Karpas-422 (cell line): Measurements from ENCODE around the gene FREY1. TPM values are rescaled to one million over a fixed set of nuclear protein-coding genes. Genes with fewer than 3 reads are reported as not detected.

Source experiments
- DNase-seq: peaks from one replicate; pipeline ENCODE4 v3.0.0-alpha.2; 2015
- H2AFZ ChIP-seq: fragments of 200-600 bp; sonication (generic); 2 replicates; pipeline ENCODE4 v1.6.1; 2014; ENCODE audit warnings: antibody characterized with exemption, low read length, mixed read lengths
- H3K27ac ChIP-seq: fragments of 200-600 bp; sonication (generic); 2 replicates; pipeline ENCODE4 v1.5.1; 2014; ENCODE audit warnings: mild to moderate bottlenecking, low read length, moderate library complexity
- H3K27me3 ChIP-seq: fragments of 200-600 bp; sonication (generic); 2 replicates; pipeline ENCODE4 v1.6.1; 2014; ENCODE audit warnings: low read length, mixed read lengths
- H3K36me3 ChIP-seq: fragments of 200-600 bp; sonication (generic); 2 replicates; pipeline ENCODE4 v1.6.1; 2014; ENCODE audit warnings: low read length, mixed read lengths; ENCODE audit not compliant: insufficient read depth
- H3K4me1 ChIP-seq: fragments of 200-600 bp; sonication (generic); 2 replicates; pipeline ENCODE4 v1.6.1; 2014; ENCODE audit warnings: mild to moderate bottlenecking, low read length, mixed read lengths
- H3K4me2 ChIP-seq: fragments of 200-600 bp; sonication (generic); 2 replicates; pipeline ENCODE4 v1.6.1; 2014; ENCODE audit warnings: low read length, low read depth, mild to moderate bottlenecking; ENCODE audit not compliant: poor library complexity, severe bottlenecking
- H3K4me3 ChIP-seq: fragments of 200-600 bp; sonication (generic); 2 replicates; pipeline ENCODE4 v1.5.1; 2014; ENCODE audit warnings: mild to moderate bottlenecking, antibody characterized with exemption, low read length, mixed read lengths
- H3K79me2 ChIP-seq: fragments of 200-600 bp; sonication (generic); 2 replicates; pipeline ENCODE4 v1.6.1; 2014; ENCODE audit warnings: mild to moderate bottlenecking, low read length, mixed read lengths
- H3K9ac ChIP-seq: fragments of 200-600 bp; sonication (generic); 2 replicates; pipeline ENCODE4 v1.6.0; 2014; ENCODE audit warnings: low read length
- H3K9me2 ChIP-seq: fragments of 200-600 bp; sonication (generic), shearing (Covaris generic); replicated peaks from 2 replicates; pipeline ENCODE4 v1.6.0; 2014; ENCODE audit warnings: mild to moderate bottlenecking, low read length, moderate library complexity; ENCODE audit not compliant: insufficient read depth
- H3K9me3 ChIP-seq: fragments of 300-700, 200-600 bp; sonication (generic); 2 replicates; pipeline ENCODE4 v1.6.1; 2014; ENCODE audit warnings: low read length, mixed read lengths
- H4K20me1 ChIP-seq: fragments of 200-600 bp; sonication (generic); 2 replicates; pipeline ENCODE4 v1.6.1; 2014; ENCODE audit warnings: mild to moderate bottlenecking, antibody characterized with exemption, low read length, low read depth; ENCODE audit not compliant: insufficient read depth
- total RNA-seq: library from RNA; depleted of rRNA; stranded (reverse); fragments of >200 nt; shearing (Covaris generic); gene quantifications from 2 replicates; pipeline ENCODE4 v1.2.3, GENCODE V29; 2014; ENCODE audit warnings: low replicate concordance

FREY1 gene
- total RNA-seq, 1 experiment from 2014 or later = 2.3 TPM

DNA sequence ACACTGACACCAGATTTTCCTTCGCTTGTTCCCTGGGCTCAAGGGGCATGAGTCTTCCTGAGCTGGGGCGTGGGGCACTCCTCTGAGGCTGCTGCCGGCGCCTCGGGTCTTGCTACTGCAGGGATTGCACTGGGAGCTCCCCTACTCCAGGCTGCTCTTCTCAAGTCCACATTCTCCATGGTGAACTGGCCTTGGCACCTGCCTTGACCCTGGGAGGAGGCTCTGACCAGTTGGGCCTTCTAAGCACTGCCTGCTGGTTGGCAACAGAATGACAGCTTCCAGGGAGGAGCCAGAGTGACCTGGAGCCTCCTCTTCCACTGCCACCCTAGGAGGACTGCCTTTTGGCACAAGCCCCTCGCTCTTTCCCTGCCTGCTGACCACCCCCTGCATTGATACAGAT, 9.5 kb downstream of the FREY1 start:
- Histone ChIP-seq H3K9me2 (no peaks in the 10 kb centered on the region), H3K27ac (no peak overlapping the region), H3K9ac (no peak overlapping the region), H3K9me3 (no peaks in the 10 kb centered on the region), H3K4me3 (no peak overlapping the region), H3K27me3 (no peaks in the 10 kb centered on the region), H4K20me1 (no peaks in the 10 kb centered on the region), H3K79me2 (no peaks in the 10 kb centered on the region), H2AFZ (no peak overlapping the region), H3K4me1 (no peaks in the 10 kb centered on the region), H3K4me2 (no peak overlapping the region), H3K36me3 (no peaks in the 10 kb centered on the region)
- DNase-seq = no peak

- no peaks in the 10 kb centered on the region for H3K79me2 ChIP-seq
- no peak overlapping the region for H3K4me2 ChIP-seq
- H3K4me3 ChIP-seq = no peak overlapping the region
- H4K20me1 ChIP-seq = no peaks in the 10 kb centered on the region
- H3K27me3 ChIP-seq = no peaks in the 10 kb centered on the region
- no peaks in the 10 kb centered on the region for H3K4me1 ChIP-seq
- H3K9ac ChIP-seq = no peak overlapping the region
- no peak overlapping the region for H3K27ac ChIP-seq
- no peak overlapping the region for H2AFZ ChIP-seq
- DNase-seq = no peak
- H3K9me2 ChIP-seq = no peaks in the 10 kb centered on the region
- H3K9me3 ChIP-seq = no peaks in the 10 kb centered on the region
- no peaks in the 10 kb centered on the region for H3K36me3 ChIP-seq
These were observed 10.6 kb downstream of the FREY1 start for GRCh38 chr11:45896422-45896984.

DNA sequence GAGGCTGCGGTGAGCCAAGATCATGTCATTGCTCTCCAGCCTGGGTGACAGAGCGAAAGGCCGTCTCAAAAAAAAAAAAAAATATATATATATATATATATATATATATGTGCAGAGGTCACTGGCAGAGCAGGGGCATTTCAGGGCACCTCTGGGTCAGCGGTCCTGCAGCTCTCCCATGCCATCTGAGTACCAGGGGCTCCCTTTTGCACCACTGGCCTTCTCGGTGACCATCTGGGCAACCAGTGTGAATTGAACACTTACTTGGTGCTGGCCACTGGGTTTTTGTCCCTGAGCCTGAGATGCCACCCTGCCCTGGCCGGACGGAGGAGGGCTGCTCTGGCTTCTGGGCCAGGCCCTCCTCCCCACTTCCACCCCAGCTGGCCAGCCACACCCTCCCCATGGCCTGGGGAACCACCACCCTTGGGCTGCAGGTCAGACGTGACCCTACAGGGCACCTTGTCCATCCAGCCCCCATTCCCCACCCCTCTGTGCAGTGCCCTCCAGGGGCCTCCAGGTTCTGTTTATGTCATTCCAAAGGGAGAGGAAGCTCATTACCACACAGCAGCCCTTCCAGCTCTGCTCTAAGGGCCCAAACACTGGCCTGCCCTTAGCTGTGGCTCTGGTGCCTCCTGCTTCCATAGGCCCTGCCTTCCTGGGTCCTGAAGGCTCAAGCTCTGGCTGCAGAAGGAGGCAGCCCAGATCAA, 11.4 kb downstream of the FREY1 start:
- Histone ChIP-seq H3K36me3 (no peaks in the 10 kb centered on the region), H3K4me1 (no peaks in the 10 kb centered on the region), H3K9me3 (no peaks in the 10 kb centered on the region), H2AFZ (no peak overlapping the region), H3K27me3 (no peaks in the 10 kb centered on the region), H4K20me1 (no peaks in the 10 kb centered on the region), H3K27ac (no peak overlapping the region), H3K4me3 (no peak overlapping the region), H3K79me2 (no peaks in the 10 kb centered on the region), H3K9me2 (no peaks in the 10 kb centered on the region), H3K9ac (no peak overlapping the region), H3K4me2 (no peak overlapping the region)
- no peak for DNase-seq

DNA sequence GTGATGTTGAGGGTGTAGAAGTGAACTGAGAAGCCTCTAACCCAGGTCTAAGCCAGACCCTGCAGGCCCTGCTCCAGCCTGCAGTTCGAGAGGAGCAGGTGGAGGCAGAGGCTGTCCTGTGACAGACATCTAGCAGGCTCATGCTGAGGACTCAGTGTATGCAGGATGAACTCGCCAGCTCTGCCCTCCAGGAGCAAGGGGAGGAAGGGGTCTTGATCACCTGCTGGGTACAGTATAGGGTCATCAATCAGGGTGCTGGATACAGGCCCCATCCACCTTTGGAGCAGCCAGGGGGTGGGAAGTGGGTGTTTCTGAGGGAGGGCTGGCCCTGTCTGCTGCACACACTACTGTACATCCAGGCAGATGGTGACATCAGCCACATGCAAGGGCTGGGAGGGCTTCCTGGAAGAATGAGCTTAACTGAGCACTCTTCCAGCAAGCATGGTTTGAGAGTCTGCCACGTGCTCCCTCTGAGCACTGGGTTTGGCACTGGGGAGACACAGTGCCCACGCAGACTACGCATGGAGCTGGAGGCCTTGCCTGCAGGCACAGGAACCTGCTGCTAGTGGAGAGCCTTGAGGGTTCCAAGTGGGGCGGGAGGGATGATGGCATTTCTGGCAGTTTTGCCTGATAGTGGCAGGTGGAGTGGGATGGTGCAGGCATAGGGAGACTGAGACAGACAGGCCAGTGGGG, 12.4 kb downstream of the FREY1 start:
- Histone ChIP-seq H3K4me1 (no peaks in the 10 kb centered on the region), H4K20me1 (no peaks in the 10 kb centered on the region), H3K4me2 (no peak overlapping the region), H3K27ac (no peak overlapping the region), H2AFZ (no peak overlapping the region), H3K27me3 (no peaks in the 10 kb centered on the region), H3K9ac (no peak overlapping the region), H3K4me3 (no peak overlapping the region), H3K79me2 (no peaks in the 10 kb centered on the region), H3K36me3 (no peaks in the 10 kb centered on the region), H3K9me2 (no peaks in the 10 kb centered on the region), H3K9me3 (no peaks in the 10 kb centered on the region)
- DNase-seq = no peak

GRCh38 chr11:45892856-45893255, 14.2 kb downstream of the FREY1 start:
- no peaks in the 10 kb centered on the region for H3K4me1 ChIP-seq
- no peaks in the 10 kb centered on the region for H3K9me2 ChIP-seq
- no peak overlapping the region for H3K4me3 ChIP-seq
- H3K9ac ChIP-seq = no peak overlapping the region
- no peak overlapping the region for H3K4me2 ChIP-seq
- DNase-seq = no peak
- no peaks in the 10 kb centered on the region for H3K79me2 ChIP-seq
- no peak overlapping the region for H2AFZ ChIP-seq
- H3K36me3 ChIP-seq = no peaks in the 10 kb centered on the region
- no peaks in the 10 kb centered on the region for H4K20me1 ChIP-seq
- H3K9me3 ChIP-seq = no peaks in the 10 kb centered on the region
- no peaks in the 10 kb centered on the region for H3K27me3 ChIP-seq
- no peak overlapping the region for H3K27ac ChIP-seq

DNA sequence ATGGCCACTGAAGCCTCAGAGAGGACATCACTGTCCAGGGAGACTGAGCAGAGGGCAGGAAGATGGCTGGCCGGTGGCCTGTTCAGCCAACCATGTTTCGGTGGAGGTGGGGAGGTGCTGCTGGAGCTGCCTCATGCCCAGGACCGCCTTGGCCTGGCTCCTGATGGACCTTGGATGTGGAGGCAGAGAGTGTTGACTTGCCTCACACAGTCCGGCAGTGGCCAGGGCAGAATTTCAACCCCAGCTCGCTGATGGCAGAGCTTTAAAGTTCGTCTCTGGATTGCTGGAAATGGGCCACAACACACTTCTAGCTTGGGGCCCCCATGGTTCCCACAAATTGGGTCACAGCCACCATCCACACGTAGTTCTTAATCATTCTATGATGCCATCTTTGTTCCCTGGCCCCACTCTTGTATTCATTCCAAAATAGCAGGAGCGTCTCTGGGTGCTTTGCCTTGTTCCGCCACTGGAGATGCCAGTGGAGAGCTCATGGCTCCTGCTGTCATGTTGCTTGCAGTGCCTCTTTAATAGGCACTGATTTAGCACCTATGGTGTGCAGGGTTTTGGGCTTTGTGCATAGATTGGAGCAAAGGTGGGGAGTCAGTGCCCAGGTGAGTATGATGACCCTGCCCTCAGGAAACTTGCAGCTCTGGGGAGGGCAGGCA, 16.1 kb downstream of the FREY1 start:
- Histone ChIP-seq H3K4me1 (peaks cover 4% of the 10 kb centered on the region), H3K4me3 (no peak overlapping the region)

DNA sequence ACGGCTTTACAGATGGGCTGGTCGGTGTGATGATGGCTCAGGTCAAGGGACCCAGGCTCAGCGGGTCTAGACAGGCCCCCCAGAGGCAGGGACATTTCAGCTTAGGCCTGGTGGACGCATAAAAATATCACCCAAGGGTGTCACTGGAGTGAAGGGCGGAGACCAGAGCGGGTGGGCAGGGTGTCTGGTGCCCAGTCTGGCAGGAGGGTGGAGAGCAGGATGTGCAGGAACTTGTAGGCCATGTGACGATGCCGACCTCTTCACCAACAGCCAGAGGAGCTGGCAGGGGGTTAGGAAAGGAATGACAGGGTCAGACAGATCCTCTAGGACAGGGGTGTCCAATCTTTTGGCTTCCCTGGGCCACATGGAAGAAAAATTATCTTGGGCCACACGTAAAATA, 17.1 kb downstream of the FREY1 start:
- H3K4me2 ChIP-seq = no peak overlapping the region
- H2AFZ ChIP-seq = no peak overlapping the region
- H3K4me3 ChIP-seq = no peak overlapping the region
- H3K27me3 ChIP-seq = no peaks in the 10 kb centered on the region
- H3K9me2 ChIP-seq = no peaks in the 10 kb centered on the region
- no peak overlapping the region for H3K9ac ChIP-seq
- peaks cover 3% of the 10 kb centered on the region; the same call in 1 of the 2 replicates for H4K20me1 ChIP-seq
- no peaks in the 10 kb centered on the region for H3K9me3 ChIP-seq
- peaks cover 11% of the 10 kb centered on the region for H3K4me1 ChIP-seq
- no peaks in the 10 kb centered on the region for H3K36me3 ChIP-seq
- no peaks in the 10 kb centered on the region for H3K79me2 ChIP-seq
- no peak for DNase-seq
- H3K27ac ChIP-seq = no peak overlapping the region

More for the DNA sequence above, 16.1 kb downstream of the FREY1 start:
- H3K4me2 ChIP-seq = no peak overlapping the region
- H2AFZ ChIP-seq = no peak overlapping the region
- H3K9me2 ChIP-seq = no peaks in the 10 kb centered on the region
- no peaks in the 10 kb centered on the region for H3K79me2 ChIP-seq
- H3K36me3 ChIP-seq = no peaks in the 10 kb centered on the region
- H3K9me3 ChIP-seq = no peaks in the 10 kb centered on the region
- H3K27me3 ChIP-seq = no peaks in the 10 kb centered on the region
- no peak for DNase-seq
- 0 out of 2 replicates have a peak, but pooled peaks cover 3% of the 10 kb centered on the region for H4K20me1 ChIP-seq
- no peak overlapping the region for H3K9ac ChIP-seq
- no peak overlapping the region for H3K27ac ChIP-seq

DNA sequence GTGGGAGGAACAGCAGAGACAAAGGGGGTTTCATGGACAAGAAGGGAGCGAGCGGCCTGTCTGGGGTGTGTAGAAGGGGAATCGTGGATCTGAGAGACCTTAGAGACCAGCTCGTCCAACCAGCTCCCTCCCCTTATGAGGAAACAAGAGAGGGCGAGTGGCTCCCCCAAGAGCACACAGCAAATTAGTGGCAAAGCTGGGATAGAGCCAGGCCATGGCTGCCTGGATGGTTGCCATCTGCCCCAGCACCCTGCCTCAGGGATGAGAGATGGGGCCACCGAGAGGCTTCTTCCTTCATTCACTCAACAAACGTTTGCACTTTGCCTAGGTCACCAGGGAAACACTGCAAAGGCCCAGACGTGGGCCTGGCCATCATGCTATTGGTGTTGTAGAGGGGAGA, 17.5 kb downstream of the FREY1 start:
- Histone ChIP-seq H3K9me2 (no peaks in the 10 kb centered on the region), H3K9ac (no peak overlapping the region), H3K27me3 (no peaks in the 10 kb centered on the region), H3K79me2 (no peaks in the 10 kb centered on the region), H3K27ac (no peak overlapping the region), H4K20me1 (peaks cover 3% of the 10 kb centered on the region; the same call in 1 of the 2 replicates), H3K9me3 (no peaks in the 10 kb centered on the region), H2AFZ (no peak overlapping the region), H3K4me3 (no peak overlapping the region), H3K36me3 (no peaks in the 10 kb centered on the region), H3K4me1 (peaks cover 11% of the 10 kb centered on the region), H3K4me2 (no peak overlapping the region)
- DNase-seq = no peak
